Loucy (cell line): ENCODE data around the gene TMPRSS11A.

Experiments used
- H2AFZ ChIP-seq: fragments of 200-600 bp; sonication (generic); 2 replicates; pipeline ENCODE4 v1.6.0; 2016; ENCODE audit warnings: antibody characterized with exemption, mild to moderate bottlenecking, low read length, moderate library complexity
- H3F3A ChIP-seq: fragments of 200-600 bp; 2 replicates; pipeline ENCODE4 v1.6.0; 2016; ENCODE audit warnings: antibody characterized with exemption, low read depth, mild to moderate bottlenecking
- H3K27me3 ChIP-seq: fragments of 200-600 bp; sonication (generic); 2 replicates; pipeline ENCODE4 v1.6.1; 2014; ENCODE audit warnings: low read length, mild to moderate bottlenecking; ENCODE audit not compliant: insufficient read depth, poor library complexity, severe bottlenecking
- H3K36me3 ChIP-seq: fragments of 200-600 bp; sonication (generic); 2 replicates; pipeline ENCODE4 v1.6.1; 2016; ENCODE audit warnings: low read length; ENCODE audit not compliant: insufficient read depth
- H3K4me1 ChIP-seq: fragments of 200-600 bp; sonication (generic); 2 replicates; pipeline ENCODE4 v1.5.1; 2014; ENCODE audit warnings: low read length, mild to moderate bottlenecking; ENCODE audit not compliant: insufficient read depth, poor library complexity, severe bottlenecking
- H3K4me2 ChIP-seq: fragments of 200-600 bp; sonication (generic); 2 replicates; pipeline ENCODE4 v1.6.0; 2014; ENCODE audit warnings: antibody characterized with exemption, low read length, low read depth, mild to moderate bottlenecking; ENCODE audit not compliant: poor library complexity, severe bottlenecking
- H3K4me3 ChIP-seq: fragments of 200-600 bp; sonication (generic); 2 replicates; pipeline ENCODE4 v1.5.1; 2014; ENCODE audit warnings: low read length, mild to moderate bottlenecking, mixed read lengths; ENCODE audit not compliant: poor library complexity, severe bottlenecking
- H3K79me2 ChIP-seq: fragments of 200-600 bp; sonication (generic); 2 replicates; pipeline ENCODE4 v1.6.1; 2014; ENCODE audit warnings: low read length; ENCODE audit not compliant: insufficient read depth
- H3K9ac ChIP-seq: fragments of 200-600 bp; sonication (generic); 2 replicates; pipeline ENCODE4 v1.6.0; 2014; ENCODE audit warnings: mild to moderate bottlenecking, low read depth, low read length, moderate library complexity; ENCODE audit not compliant: poor library complexity, severe bottlenecking
- H3K9me2 ChIP-seq: fragments of 200-600 bp; sonication (generic); replicated peaks from 2 replicates; pipeline ENCODE4 v1.6.1; 2016; ENCODE audit warnings: low read depth, low read length, mixed read lengths
- H3K9me3 ChIP-seq: fragments of 200-600 bp; sonication (generic); 2 replicates; pipeline ENCODE4 v1.6.1; 2014; ENCODE audit warnings: mild to moderate bottlenecking, antibody characterized with exemption, low read length, low read depth; ENCODE audit not compliant: insufficient read depth
- H4K20me1 ChIP-seq: fragments of 200-600 bp; sonication (generic); 2 replicates; pipeline ENCODE4 v1.6.0; 2014; ENCODE audit warnings: antibody characterized with exemption, low read length, mild to moderate bottlenecking; ENCODE audit not compliant: insufficient read depth, poor library complexity, severe bottlenecking
- CTCF ChIP-seq: fragments of 200-600 bp; sonication (generic); conservative IDR thresholded peaks from 2 replicates; pipeline ENCODE4 v1.5.1; 2014; ENCODE audit warnings: mild to moderate bottlenecking, antibody characterized with exemption, low read length
- EZH2phosphoT487 ChIP-seq: fragments of 200-600 bp; IDR thresholded peaks from 2 replicates; pipeline ENCODE4 v1.6.1; 2018; ENCODE audit warnings: antibody characterized with exemption, mild to moderate bottlenecking, moderate library complexity, borderline replicate concordance

Gene TMPRSS11A

GRCh38 chr4:67910585-67910905 lies 52.7 kb downstream of the TMPRSS11A start:
- no peaks in the 10 kb centered on the region for H3F3A ChIP-seq
- no peaks in the 10 kb centered on the region for H4K20me1 ChIP-seq
- H3K4me1 ChIP-seq: no peaks in the 10 kb centered on the region
- H3K4me2 ChIP-seq: no peak overlapping the region
- H3K4me3 ChIP-seq: no peak overlapping the region
- no peak overlapping the region for H3K9ac ChIP-seq
- no peaks in the 10 kb centered on the region for H3K79me2 ChIP-seq
- H2AFZ ChIP-seq: no peak overlapping the region
- H3K36me3 ChIP-seq: no peaks in the 10 kb centered on the region
- no peak for TF ChIP-seq EZH2phosphoT487
- TF ChIP-seq CTCF: no peak
- no peaks in the 10 kb centered on the region for H3K9me3 ChIP-seq
- no peaks in the 10 kb centered on the region for H3K27me3 ChIP-seq
- H3K9me2 ChIP-seq: no peaks in the 10 kb centered on the region

GRCh38 chr4:67909905-67910584 lies 53.2 kb downstream of the TMPRSS11A start:
- H3K9me2 ChIP-seq: no peaks in the 10 kb centered on the region
- no peak overlapping the region for H3K4me2 ChIP-seq
- H3K79me2 ChIP-seq: no peaks in the 10 kb centered on the region
- no peaks in the 10 kb centered on the region for H3F3A ChIP-seq
- TF ChIP-seq EZH2phosphoT487 (no peak), CTCF (peak; percentile 76)
- no peaks in the 10 kb centered on the region for H3K4me1 ChIP-seq
- H3K27me3 ChIP-seq: no peaks in the 10 kb centered on the region
- H3K4me3 ChIP-seq: no peak overlapping the region
- no peak overlapping the region for H2AFZ ChIP-seq
- H3K36me3 ChIP-seq: no peaks in the 10 kb centered on the region
- no peak overlapping the region for H3K9ac ChIP-seq
- H4K20me1 ChIP-seq: no peaks in the 10 kb centered on the region
- no peaks in the 10 kb centered on the region for H3K9me3 ChIP-seq

GRCh38 chr4:67907650-67908049 lies 55.6 kb downstream of the TMPRSS11A start:
- H3K9me2 ChIP-seq: no peaks in the 10 kb centered on the region
- H3F3A ChIP-seq: no peaks in the 10 kb centered on the region
- no peak overlapping the region for H3K4me2 ChIP-seq
- no peaks in the 10 kb centered on the region for H3K27me3 ChIP-seq
- H3K36me3 ChIP-seq: no peaks in the 10 kb centered on the region
- no peaks in the 10 kb centered on the region for H3K4me1 ChIP-seq
- no peak for TF ChIP-seq EZH2phosphoT487
- no peak for TF ChIP-seq CTCF
- no peak overlapping the region for H3K9ac ChIP-seq
- no peak overlapping the region for H2AFZ ChIP-seq
- H3K79me2 ChIP-seq: no peaks in the 10 kb centered on the region
- no peaks in the 10 kb centered on the region for H4K20me1 ChIP-seq
- no peak overlapping the region for H3K4me3 ChIP-seq
- no peaks in the 10 kb centered on the region for H3K9me3 ChIP-seq
